ENCODE results near the gene ZNF664. TPM values are rescaled to one million over a fixed set of nuclear protein-coding genes. Genes with fewer than 3 reads are reported as not detected.

ZNF664 gene
- total RNA-seq, 1 donor from 2014 or later, result 198 TPM

GRCh38 chr12:124026755-124027745, 54.0 kb downstream of the ZNF664 start:
- Mint-ChIP-seq H3K27ac (no peak overlapping the region), H3K9me3 (ENCODE audit: low read depth) (no peaks in the 10 kb centered on the region), H3K36me3 (ENCODE audit: insufficient read depth) (peaks cover 1% of the 10 kb centered on the region), H3K27me3 (no peaks in the 10 kb centered on the region), H3K4me3 (ENCODE audit: low read depth) (no peak overlapping the region), H3K4me1 (ENCODE audit: low read depth) (peaks cover 3% of the 10 kb centered on the region)
- no peak for TF ChIP-seq CTCF (IDR thresholded peaks at IDR 0.05; ENCODE audit: unreplicated experiment)
- no peak for DNase-seq (ENCODE audit: low spot score, unreplicated experiment)

- DNase-seq (ENCODE audit: low spot score, unreplicated experiment), result no peak
- no peaks in the 10 kb centered on the region for H3K9me3 Mint-ChIP-seq (ENCODE audit: low read depth)
- H3K36me3 Mint-ChIP-seq (ENCODE audit: insufficient read depth), result no peaks in the 10 kb centered on the region
These were observed 54.9 kb downstream of the ZNF664 start for GRCh38 chr12:124027753-124028554.

GRCh38 chr12:124028555-124028925, 55.5 kb downstream of the ZNF664 start:
- no peak for TF ChIP-seq CTCF (IDR thresholded peaks at IDR 0.05; ENCODE audit: unreplicated experiment)
- Mint-ChIP-seq H3K4me1 (ENCODE audit: low read depth) (peaks cover 3% of the 10 kb centered on the region), H3K27me3 (no peaks in the 10 kb centered on the region)

More at GRCh38 chr12:124027753-124028554, 54.9 kb downstream of the ZNF664 start:
- no peak overlapping the region for H3K27ac Mint-ChIP-seq
- H3K4me3 Mint-ChIP-seq (ENCODE audit: low read depth), result no peak overlapping the region
- TF ChIP-seq CTCF (IDR thresholded peaks at IDR 0.05; ENCODE audit: unreplicated experiment), result no peak
- H3K27me3 Mint-ChIP-seq, result no peaks in the 10 kb centered on the region
- H3K4me1 Mint-ChIP-seq (ENCODE audit: low read depth), result peaks cover 3% of the 10 kb centered on the region

GRCh38 chr12:124030008-124030407, 57.0 kb downstream of the ZNF664 start:
- no peaks in the 10 kb centered on the region for H3K27me3 Mint-ChIP-seq
- H3K27ac Mint-ChIP-seq, result no peak overlapping the region
- no peak for TF ChIP-seq CTCF (IDR thresholded peaks at IDR 0.05; ENCODE audit: unreplicated experiment)
- H3K4me3 Mint-ChIP-seq (ENCODE audit: low read depth), result no peak overlapping the region
- H3K4me1 Mint-ChIP-seq (ENCODE audit: low read depth), result peaks cover 3% of the 10 kb centered on the region
- no peaks in the 10 kb centered on the region for H3K9me3 Mint-ChIP-seq (ENCODE audit: low read depth)
- DNase-seq (ENCODE audit: low spot score, unreplicated experiment), result no peak
- H3K36me3 Mint-ChIP-seq (ENCODE audit: insufficient read depth), result no peaks in the 10 kb centered on the region

More at GRCh38 chr12:124028555-124028925, 55.5 kb downstream of the ZNF664 start:
- no peak overlapping the region for H3K27ac Mint-ChIP-seq
- H3K4me3 Mint-ChIP-seq (ENCODE audit: low read depth), result no peak overlapping the region
- DNase-seq (ENCODE audit: low spot score, unreplicated experiment), result no peak
- H3K9me3 Mint-ChIP-seq (ENCODE audit: low read depth), result no peaks in the 10 kb centered on the region
- H3K36me3 Mint-ChIP-seq (ENCODE audit: insufficient read depth), result no peaks in the 10 kb centered on the region

- no peaks in the 10 kb centered on the region for H3K36me3 Mint-ChIP-seq (ENCODE audit: insufficient read depth)
- no peaks in the 10 kb centered on the region for H3K27me3 Mint-ChIP-seq
- no peak overlapping the region for H3K4me3 Mint-ChIP-seq (ENCODE audit: low read depth)
- no peak for DNase-seq (ENCODE audit: low spot score, unreplicated experiment)
- no peak for TF ChIP-seq CTCF (IDR thresholded peaks at IDR 0.05; ENCODE audit: unreplicated experiment)
- H3K9me3 Mint-ChIP-seq (ENCODE audit: low read depth), result no peaks in the 10 kb centered on the region
- H3K27ac Mint-ChIP-seq, result no peak overlapping the region
- peaks cover 3% of the 10 kb centered on the region for H3K4me1 Mint-ChIP-seq (ENCODE audit: low read depth)
These were observed 57.5 kb downstream of the ZNF664 start for GRCh38 chr12:124030510-124030909.
